Hypothalamus (tissue), 51 donors: Measurements from ENCODE around the gene CD84.
"Not testable (repeated sequence)": the region's sequence is repeated elsewhere in the genome, so short reads cannot be mapped to it uniquely, and the experiment has no call there.

Source experiments
- DNase-seq, 51 donors: peaks; one replicate each; lab custom pipeline; 2025; lab: John Stamatoyannopoulos, UW

Gene CD84

DNA sequence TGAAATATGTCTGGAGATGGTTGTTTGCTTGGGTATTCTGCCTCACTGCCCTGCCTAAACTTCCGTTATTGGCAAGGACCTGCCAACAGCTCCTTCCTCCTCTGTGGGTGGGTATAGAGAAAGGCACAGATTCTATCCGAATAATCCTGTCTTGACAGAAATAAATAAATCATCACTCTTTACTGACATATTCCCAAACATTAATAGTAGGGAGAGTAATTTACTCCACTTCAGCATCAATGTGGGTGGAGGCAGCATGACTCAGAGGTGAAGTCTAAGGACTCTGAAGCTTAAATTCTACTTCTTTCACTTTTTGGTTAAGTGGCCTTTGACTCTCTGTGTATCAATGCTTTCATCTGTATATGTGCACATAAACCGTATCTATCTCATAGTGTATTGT, 2.9 kb downstream of the CD84 start:
- DNase-seq, result no peak

DNA sequence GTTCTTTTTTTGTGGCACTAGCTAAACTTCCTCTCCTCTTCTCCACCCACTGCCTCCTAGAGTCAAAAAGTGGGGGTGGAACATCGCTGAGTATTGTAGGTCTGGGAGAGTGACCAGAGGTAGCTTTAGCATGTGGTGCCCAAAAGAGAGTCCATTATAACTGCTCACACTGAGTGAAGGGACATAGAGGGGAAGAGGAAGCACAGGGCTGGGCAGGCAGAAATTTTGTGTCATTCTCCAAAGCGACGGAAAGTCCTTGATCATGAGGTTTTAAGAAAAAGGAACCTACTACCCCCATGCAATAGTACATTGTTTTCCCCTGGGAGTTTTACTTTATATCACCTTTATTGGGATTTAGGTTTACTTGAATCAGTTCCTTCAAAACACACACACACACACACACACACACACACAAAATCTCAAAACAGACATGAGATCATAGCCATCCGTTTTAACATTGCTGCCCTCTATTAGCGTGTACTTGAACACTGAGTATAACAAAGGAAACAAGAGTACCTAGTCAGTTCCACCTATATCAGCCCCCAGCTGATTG, 4.1 kb downstream of the CD84 start:
- DNase-seq, result peak in 4 of 51 donors; percentile 8 to 44 (median 17)

DNA sequence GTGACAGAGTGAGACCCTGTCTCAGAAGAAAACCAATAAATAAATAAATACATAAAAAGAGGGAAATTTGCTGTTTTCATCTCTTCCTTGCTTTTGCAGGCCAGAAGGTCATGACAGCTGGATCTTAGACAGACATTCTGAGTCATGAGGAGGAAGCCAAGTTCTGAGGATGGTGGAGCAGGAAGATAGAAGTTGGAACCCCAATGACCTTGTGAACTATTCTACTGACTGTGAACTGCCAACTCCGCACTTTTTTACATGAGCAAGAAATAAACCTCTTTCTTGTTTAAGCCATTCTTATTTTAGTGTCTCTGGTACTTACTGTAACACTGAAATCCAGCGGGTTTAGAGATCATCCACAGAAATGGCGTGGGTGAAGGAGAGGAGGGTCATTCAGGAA, 8.5 kb downstream of the CD84 start:
- no peak for DNase-seq

DNA sequence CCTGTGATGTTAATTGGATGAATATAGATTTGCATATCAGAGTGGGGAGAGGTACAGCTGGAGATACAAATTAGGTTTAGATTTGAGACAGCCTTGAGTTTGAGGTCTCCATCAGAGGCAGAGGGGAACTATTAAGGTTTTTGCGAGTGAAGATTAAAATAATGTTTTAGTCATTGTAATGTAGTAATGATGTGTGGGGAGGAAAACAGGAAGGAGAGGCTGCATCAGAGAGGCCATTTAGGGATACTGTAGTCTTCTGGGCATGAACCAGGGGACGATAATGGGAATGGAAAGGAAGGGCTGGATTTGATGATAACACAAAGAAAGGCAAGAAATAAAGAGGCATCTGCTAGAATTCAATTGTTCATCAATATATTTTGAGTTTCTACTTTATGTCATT, 9.5 kb downstream of the CD84 start:
- no peak for DNase-seq

DNA sequence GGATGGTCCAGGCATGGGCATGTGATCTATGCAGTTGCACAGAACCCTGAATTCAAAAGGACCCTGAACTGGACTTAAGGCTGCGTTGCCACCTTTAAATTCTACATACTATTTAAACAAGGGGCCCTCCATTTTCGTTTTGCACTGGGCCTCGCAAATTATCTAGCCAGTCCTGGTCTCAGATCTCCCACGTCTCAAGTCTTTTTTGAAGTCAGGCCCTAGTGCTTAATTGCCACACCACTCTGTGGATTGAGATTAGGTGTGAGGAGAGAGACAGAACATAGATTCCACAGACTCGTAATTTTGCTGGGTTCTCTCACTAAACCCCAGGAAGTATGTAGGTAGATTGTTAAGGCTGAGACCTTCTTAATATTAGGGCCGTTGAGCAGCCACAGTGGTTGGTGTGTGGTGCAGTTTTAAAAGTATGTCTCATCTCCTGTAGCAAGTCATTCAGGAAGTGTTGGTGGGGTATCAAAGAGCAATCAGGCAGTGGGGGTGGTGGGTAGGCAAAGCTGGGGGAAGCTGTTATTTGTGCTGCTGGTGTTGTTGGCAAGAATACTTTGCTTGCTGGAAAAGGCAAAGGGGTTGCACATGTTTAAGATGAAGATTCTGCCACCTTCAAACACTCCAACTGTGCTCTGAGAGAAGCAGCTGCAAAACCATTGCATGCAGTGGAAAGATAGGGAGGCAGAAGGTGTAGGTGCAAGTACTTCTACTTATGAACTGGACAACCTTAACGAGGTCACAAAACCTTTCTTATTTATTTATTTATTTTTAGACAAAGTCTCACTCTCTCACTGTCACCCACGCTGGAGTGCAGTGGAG, 11.2 kb downstream of the CD84 start:
- DNase-seq, result no peak

DNA sequence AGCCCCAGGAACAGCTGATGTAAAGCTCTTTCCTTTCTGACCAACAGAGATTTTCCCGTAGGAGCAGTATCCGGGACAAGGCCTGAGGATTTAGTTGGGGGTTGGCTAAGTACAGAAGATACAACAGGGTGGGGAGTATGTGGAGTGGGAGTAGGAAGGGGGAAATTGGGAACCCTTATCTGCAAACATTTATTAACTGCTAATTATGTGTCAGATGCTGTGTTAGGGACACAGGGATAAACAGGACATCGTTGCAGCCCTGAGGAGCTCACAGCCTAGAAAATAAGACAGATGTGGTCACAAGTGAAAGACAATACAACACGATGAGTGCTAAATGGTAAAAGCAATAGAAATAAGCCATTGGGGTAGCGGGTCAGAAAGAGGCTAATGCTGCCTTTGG, 12.0 kb downstream of the CD84 start:
- DNase-seq, result no peak

DNA sequence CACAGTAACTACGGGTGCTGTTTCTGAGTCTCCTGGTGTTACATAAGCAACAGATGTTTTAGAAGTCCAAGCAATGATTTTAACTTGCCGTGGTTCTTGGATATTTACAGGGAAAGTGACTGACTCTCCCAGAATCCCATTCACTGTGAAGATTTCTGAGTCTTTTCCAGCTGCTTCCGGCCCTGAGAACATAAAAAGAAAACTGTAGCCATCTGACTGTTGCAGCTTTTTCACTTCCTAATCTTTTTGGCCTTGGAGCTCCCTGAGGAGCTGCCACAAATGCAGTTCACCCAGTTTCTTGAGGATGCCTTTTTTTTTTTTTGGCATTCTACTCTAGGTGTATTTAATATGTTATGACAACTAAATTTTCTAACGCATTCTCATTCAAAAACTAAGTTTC, 13.7 kb downstream of the CD84 start:
- DNase-seq, result no peak

DNA sequence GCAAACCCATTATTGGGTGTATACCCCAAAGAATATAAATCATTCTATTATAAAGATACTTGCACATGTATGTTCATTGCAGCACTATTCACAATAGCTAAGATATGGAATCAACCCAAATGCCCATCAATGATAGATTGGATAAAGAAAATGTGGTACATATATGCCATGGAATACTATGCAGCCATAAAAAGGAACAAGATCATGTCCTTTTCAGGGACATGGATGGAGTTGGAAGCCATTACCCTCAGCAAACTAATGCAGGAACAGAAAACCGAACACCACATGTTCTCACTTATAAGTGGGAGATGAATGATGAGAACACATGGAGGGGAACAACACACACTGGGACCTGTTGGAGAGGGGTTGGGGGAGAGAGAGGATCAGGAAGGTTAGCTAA, 16.1 kb downstream of the CD84 start:
- not testable (repeated sequence) for DNase-seq

DNA sequence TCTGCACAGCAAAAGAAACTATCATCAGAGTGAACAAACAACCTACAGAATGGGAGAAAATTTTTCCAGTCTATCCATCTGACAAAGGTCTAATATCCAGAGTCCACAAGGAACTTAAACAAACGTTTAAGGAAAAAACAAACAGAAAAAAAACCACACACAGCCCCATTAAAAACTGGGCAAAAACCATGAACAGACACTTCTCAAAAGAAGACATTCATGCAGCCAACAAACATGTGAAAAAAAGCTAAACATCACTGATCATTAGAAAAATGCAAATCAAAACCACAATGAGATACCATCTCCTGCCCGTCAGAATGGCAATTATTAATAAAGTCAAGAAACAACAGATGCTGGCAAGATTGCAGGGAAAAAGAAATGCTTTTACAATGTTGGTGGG, 16.6 kb downstream of the CD84 start:
- not testable (repeated sequence) for DNase-seq

DNA sequence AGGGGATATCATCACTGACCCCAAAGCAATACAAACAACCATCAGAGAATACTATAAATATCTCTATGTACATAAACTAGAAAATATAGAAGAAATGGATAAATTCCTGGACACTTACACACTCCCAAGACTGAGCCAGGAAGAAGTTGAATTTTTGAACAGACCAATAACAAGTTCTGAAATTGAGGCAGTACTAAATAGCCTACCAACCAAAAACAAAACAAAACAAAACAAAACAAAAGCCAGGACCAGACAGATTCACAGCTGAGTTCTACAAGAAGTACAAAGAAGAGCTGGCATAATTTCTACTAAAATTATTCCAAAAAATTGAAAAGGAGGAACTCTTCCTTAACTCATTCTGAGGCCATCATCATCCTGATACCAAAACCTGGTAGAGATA, 18.5 kb downstream of the CD84 start:
- no peak for DNase-seq

DNA sequence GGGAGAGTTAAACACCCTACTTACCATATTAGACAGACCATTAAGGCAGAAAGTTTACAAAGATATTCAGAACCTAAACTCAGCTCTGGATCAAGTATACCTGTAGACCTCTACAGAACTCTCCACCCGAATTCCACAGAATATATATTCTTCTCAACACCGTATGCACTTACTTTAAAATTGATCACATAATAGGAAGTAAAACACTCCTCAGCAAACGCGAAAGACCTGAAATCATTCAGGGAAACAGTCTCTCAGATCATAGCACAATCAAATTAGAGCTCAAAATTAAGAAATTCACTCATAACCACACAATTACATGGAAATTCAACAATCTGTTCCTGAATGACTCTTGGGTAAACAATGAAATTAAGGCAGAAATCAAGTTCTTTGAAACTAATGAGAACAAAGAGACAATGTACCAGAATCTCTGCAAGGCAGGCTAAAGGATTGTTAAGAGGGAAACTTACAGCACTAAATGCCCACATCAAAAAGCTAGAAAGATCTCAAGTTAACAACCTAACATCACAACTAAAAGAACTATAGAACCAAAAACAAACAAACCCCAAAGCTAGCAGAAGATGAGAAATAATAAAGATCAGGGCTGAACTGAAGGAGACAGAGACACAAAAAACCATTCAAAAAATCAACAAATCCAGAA, 19.1 kb downstream of the CD84 start:
- no peak for DNase-seq

DNA sequence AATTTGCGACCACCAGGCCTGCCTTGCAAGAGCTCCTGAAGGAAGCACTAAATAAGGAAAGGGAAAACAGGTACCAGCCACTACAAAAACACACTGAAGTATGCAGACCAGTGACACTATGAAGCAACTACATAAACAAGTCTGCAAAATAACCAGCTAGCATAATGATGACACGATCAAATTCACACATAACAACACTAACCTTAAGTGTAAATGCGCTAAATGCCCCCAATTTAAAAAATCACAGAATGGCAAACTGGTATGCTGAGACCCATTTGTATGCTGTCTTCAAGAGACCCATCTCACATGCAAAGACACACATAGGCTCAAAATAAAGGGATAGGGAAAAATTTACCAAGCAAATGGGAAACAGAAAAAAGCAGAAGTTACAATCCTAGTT, 19.9 kb downstream of the CD84 start:
- not testable (repeated sequence) for DNase-seq

DNA sequence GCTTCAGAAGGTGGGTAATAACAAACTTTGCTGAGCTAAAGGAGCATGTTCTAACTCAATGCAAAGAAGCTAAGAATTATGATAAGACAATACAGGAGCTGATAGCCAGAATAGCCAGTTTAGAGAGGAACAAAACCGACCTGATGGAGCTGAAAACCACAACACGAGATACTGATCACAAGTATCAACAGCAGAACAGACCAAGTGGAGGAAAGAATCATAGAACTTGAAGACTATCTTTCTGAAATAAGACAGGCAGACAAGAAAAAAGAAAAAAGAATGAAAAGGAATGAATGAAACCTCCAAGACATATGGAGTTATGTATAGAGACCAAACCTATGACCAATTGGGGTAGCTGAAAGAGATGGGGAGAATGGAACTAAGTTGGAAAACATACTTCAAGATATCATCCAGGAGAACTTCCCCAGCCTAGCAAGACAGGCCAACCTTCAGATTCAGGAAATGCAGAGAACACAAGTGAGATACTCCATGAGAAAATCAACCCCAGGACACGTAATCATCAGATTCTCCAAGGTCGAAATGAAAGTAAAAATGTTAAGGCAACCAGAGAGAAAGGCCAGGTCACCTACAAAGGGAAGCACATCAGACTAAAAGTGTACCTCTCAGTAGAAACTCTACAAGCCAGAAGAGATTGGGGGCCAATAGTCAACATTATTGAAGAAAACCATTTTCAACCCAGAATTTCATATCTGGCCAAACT, 20.5 kb downstream of the CD84 start:
- DNase-seq, result no peak

DNA sequence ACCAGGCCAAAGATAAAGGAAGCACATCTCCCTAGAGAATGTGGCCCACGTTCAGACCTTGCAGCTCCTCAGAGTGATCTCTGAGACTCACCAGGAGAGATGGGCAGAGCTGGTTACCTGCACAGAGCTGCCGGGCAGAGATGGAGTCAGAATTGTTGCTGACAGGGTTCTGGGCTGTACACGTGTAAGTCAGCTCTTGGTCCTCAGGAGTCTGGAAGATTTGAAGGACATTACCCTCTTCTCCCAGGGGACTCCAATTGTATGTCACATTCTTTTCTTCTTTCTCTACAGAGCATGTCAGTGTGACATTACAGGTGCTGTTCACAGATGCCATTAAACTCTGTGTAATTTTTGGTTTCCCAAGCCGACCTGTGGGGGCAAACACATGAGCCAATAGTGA, 25.5 kb downstream of the CD84 start:
- DNase-seq, result no peak

DNA sequence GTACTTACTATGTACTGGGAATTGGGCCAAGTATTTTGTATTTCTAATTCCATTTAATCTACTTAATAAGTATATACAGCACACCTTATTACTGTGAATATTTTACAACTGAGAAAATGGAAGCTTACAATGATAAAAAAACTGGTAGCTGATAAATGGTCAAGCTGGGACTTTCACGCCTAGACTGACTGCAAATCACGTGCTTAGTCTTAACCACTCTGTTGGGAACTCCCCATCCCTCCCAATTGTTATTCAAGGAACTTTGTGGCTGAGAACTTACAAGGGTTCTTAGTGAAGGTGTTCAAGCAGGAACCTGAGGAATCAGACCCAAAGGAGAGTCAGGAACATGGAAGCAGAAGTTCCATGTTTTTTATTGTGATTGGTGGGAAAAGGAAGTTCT, 26.9 kb downstream of the CD84 start:
- DNase-seq, result no peak

DNA sequence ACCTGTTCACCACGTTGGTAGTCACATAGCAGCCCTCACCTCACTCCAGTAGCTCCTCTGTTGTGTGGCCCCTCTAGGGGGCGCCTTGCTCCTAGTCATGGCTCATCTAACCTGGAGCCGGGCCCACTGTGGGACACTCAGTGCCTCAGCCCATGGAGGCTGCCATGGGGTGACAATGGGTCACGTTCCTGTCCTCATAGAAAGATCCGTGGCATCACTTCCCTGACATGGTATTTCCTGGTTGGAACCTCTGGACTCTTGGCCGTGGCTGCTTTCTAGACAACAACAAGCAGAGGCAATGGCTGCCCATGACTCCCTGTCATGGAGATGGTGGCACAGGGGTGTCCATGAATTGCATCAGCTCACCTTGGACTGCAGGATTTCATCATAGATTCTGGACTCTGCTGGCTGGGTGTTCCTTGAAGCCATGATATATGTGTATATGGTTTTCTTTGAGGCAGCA, 28.7 kb downstream of the CD84 start:
- DNase-seq, result no peak

DNA sequence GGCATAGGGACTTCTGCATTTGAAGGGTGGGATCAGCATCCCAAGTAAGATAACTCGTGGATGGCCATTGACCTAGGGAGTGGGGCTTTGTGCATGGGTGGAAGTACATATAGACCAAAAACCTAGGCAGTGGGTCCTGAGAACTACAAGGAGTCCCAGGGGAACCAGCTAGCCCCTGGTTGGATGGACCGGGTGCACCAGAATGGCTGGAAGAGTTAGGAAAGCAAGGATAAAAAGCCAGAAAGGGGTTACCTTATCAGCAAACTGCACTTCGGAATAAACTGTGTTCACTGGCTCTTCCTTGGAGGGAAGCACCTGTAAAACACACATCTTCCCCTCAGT, 29.7 kb downstream of the CD84 start:
- DNase-seq, result no peak

DNA sequence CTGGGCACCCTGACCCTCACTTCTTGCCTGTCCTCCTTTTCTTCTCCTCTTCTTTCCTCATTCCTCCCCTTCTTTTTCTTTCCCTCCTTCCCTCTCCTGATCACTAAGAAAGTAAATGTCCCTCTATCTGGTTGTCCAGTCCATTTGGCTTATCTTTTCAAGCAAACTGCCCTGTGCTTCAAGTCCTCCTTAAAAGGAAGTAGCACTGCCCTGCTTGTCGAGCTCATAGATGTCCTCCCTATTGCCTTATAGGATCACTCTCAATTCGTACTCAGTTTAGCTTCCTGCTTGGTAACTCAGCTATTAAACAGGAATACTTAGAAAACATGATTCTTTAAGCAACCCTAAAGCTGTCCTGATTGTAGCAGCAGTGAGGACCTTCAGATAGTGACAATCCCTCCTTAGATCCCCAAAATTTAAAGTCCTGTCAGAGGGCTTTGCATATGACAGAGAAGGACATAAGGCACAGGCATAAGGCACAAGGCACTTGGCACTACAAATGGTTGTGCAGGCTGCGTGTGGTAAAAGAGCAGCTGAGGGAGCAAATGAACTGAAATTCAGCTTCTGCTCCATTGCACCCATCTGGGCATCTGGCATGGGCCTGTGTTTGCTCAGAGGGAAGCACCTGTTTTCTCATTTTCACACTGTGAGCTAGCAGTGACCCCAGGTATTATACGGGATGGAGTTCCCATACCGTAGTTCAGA, 30.2 kb downstream of the CD84 start:
- DNase-seq, result no peak

DNA sequence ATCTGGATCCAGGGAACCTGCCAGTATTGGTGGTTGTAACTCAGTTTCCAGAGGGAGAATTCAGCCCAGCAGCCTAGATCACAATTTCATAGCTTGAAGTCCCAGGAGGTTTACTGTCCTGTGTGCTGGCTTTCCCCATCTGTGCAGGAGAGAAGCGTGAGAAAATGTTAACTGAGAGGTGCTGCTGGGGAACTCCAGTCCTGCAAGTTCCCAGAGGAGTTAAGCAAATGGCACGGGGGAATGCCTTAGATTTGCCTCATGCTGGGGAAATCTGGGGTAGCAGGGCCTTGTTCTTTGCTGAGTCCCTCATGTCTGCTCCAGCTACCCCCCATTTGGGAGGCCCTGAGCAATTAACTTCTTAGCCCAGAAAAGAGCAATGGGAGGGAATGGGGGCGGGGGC, 31.1 kb downstream of the CD84 start:
- DNase-seq, result no peak

DNA sequence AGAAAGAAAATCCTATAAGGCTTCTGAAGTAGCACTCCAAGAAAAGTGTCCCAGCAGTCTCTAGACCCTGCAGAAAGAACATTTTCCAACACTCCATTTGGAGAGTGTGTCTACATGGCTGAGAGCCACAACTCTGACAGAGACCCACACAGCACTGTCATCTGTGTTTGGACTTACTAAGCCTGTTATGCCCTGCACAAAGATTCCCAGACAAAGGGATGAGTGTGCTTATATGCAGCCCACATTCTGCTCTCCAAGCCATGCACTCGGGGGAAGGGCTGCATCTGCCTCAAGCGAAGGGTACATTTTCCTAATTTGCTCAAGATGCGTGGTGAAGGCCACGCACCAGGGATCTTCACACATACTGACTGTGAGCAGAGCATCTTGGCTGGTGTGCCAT, 31.9 kb downstream of the CD84 start:
- DNase-seq, result no peak

DNA sequence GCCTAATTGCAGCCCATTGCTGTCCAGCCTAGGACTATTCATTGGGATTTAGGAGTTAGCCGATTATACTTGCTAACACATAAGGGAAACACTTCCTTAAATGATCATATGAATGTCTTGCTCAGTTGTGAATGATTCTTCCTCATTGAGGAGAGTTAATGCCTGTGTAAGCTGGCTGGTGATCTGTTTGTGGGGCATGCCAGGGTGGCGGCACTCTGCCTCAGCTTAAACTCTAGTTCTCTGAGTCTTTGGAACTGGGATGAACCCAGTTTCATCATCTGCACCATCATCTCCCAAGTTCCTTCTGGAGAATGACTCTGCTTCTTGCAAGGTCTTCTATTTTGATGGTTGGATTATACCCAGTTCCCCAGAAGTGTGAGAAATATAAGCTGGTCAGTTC, 32.4 kb downstream of the CD84 start:
- no peak for DNase-seq
